Mucosa of rectum (tissue), 2 donors: ENCODE results near the gene MAMSTR.
"Not testable (repeated sequence)": the region's sequence is repeated elsewhere in the genome, so short reads cannot be mapped to it uniquely, and the experiment has no call there.

Experiments
- H3K27ac ChIP-seq, 2 donors: one replicate each; pipeline ENCODE4 v1.7.0; 2013; ENCODE audit warnings: inconsistent platforms in 2 of 2, low read depth in 2 of 2, low read length in 2 of 2
- H3K27me3 ChIP-seq, 2 donors: one replicate each; pipeline ENCODE4 v1.7.0; 2013; ENCODE audit warnings: low read length in 2 of 2; ENCODE audit not compliant: control insufficient read depth in 2 of 2, insufficient read depth in 2 of 2
- H3K36me3 ChIP-seq, 2 donors: one replicate each; pipeline ENCODE4 v1.7.0; 2013; ENCODE audit warnings: low read length in 2 of 2; ENCODE audit not compliant: control insufficient read depth in 2 of 2, insufficient read depth in 2 of 2
- H3K4me1 ChIP-seq, 2 donors: one replicate each; pipeline ENCODE4 v1.7.0; 2013; ENCODE audit warnings: low read length in 2 of 2, mild to moderate bottlenecking in 1 of 2; ENCODE audit not compliant: control insufficient read depth in 2 of 2, insufficient read depth in 2 of 2
- H3K4me3 ChIP-seq, 2 donors: one replicate each; pipeline ENCODE4 v1.7.0; 2013; ENCODE audit warnings: low read length in 2 of 2
- H3K9ac ChIP-seq, 2 donors: one replicate each; pipeline ENCODE4 v1.7.0; 2013; ENCODE audit warnings: low read length in 2 of 2, low read depth in 1 of 2, mild to moderate bottlenecking in 1 of 2
- H3K9me3 ChIP-seq, 2 donors: one replicate each; pipeline ENCODE4 v1.7.0; 2013; ENCODE audit warnings: low read length in 2 of 2; ENCODE audit not compliant: control insufficient read depth in 2 of 2
- donor health status: healthy.
- donor health status: Normal muscosa, but diverticular disease.

MAMSTR gene

GRCh38 chr19:48708471-48708870 is 11.1 kb downstream of the MAMSTR start:
- Histone ChIP-seq H3K27ac (no peak overlapping the region), H3K9ac (no peak overlapping the region), H3K4me1 (peaks cover 7 to 8% of the 10 kb centered on the region in 2 donors), H3K9me3 (peaks cover 0 to 2% of the 10 kb centered on the region in 2 donors), H3K4me3 (no peak overlapping the region), H3K36me3 (peaks cover 7 to 9% of the 10 kb centered on the region in 2 donors), H3K27me3 (no peaks in the 10 kb centered on the region)

- Histone ChIP-seq H3K27me3 (no peaks in the 10 kb centered on the region), H3K36me3 (peaks cover 19% of the 10 kb centered on the region in 2 donors), H3K9ac (no peak overlapping the region), H3K4me1 (no peaks in the 10 kb centered on the region), H3K27ac (no peak overlapping the region), H3K4me3 (no peak overlapping the region), H3K9me3 (no peaks in the 10 kb centered on the region)
Measured at GRCh38 chr19:48705431-48705830, 14.1 kb downstream of the MAMSTR start.

- no peaks in the 10 kb centered on the region for H3K4me1 ChIP-seq
- no peak overlapping the region for H3K27ac ChIP-seq
- H3K27me3 ChIP-seq, result no peaks in the 10 kb centered on the region
- no peak overlapping the region for H3K4me3 ChIP-seq
- H3K9me3 ChIP-seq, result no peaks in the 10 kb centered on the region
- no peak overlapping the region for H3K9ac ChIP-seq
- H3K36me3 ChIP-seq, result peaks cover 19% of the 10 kb centered on the region in 2 donors
Measured at GRCh38 chr19:48703316-48703715, 16.2 kb downstream of the MAMSTR start.

- peaks cover 19% of the 10 kb centered on the region in 2 donors for H3K36me3 ChIP-seq
- no peaks in the 10 kb centered on the region for H3K9me3 ChIP-seq
- no peak overlapping the region for H3K27ac ChIP-seq
- H3K9ac ChIP-seq, result no peak overlapping the region
- H3K27me3 ChIP-seq, result no peaks in the 10 kb centered on the region
- H3K4me3 ChIP-seq, result no peak overlapping the region
- peaks cover 2 to 3% of the 10 kb centered on the region in 2 donors for H3K4me1 ChIP-seq
Measured at GRCh38 chr19:48702701-48703100, 16.8 kb downstream of the MAMSTR start.

- Histone ChIP-seq H3K9ac (peak overlapping the region in 1 of 2 donors; percentile 61), H3K36me3 (peaks cover 6 to 9% of the 10 kb centered on the region in 2 donors), H3K4me1 (peaks cover 5 to 17% of the 10 kb centered on the region in 2 donors), H3K27ac (peak overlapping the region; percentile 39 to 70), H3K27me3 (no peaks in the 10 kb centered on the region), H3K4me3 (no peak overlapping the region), H3K9me3 (no peaks in the 10 kb centered on the region)
Measured at GRCh38 chr19:48698046-48698445, 21.5 kb downstream of the MAMSTR start.

- Histone ChIP-seq H3K27ac (peak overlapping the region; percentile 98 to 99), H3K36me3 (peaks cover 0 to 2% of the 10 kb centered on the region in 2 donors), H3K4me1 (peaks cover 5 to 17% of the 10 kb centered on the region in 2 donors), H3K9ac (peak overlapping the region; percentile 91 to 94), H3K4me3 (peak overlapping the region; percentile 80 to 94), H3K27me3 (no peaks in the 10 kb centered on the region), H3K9me3 (no peaks in the 10 kb centered on the region)
Measured at GRCh38 chr19:48696353-48697010, 23.0 kb downstream of the MAMSTR start.

GRCh38 chr19:48695743-48696352 is 23.7 kb downstream of the MAMSTR start, which contains the start of gene FUT2:
TSS of gene FUT2 (plus strand) at chr19:48695971. CDS start at chr19:48702957, 6,986 bp downstream.
- Histone ChIP-seq H3K27me3 (no peaks in the 10 kb centered on the region), H3K4me1 (peaks cover 5 to 17% of the 10 kb centered on the region in 2 donors), H3K9me3 (no peaks in the 10 kb centered on the region), H3K27ac (peak within 1 kb of the TSS; percentile 98 to 99), H3K36me3 (no peaks in the 10 kb centered on the region), H3K4me3 (peak within 1 kb of the TSS; percentile 80 to 94), H3K9ac (peak within 1 kb of the TSS; percentile 91 to 94)

GRCh38 chr19:48693629-48694028 is 25.9 kb downstream of the MAMSTR start:
- not testable (repeated sequence) for H3K27me3 ChIP-seq, H3K9me3 ChIP-seq, H3K9ac ChIP-seq, H3K27ac ChIP-seq, H3K36me3 ChIP-seq, H3K4me3 ChIP-seq
- peaks cover 5 to 17% of the 10 kb centered on the region in 2 donors for H3K4me1 ChIP-seq

- Histone ChIP-seq H3K4me1 (peaks cover 2 to 3% of the 10 kb centered on the region in 2 donors), H3K9me3 (no peaks in the 10 kb centered on the region), H3K27me3 (no peaks in the 10 kb centered on the region), H3K9ac (no peak overlapping the region), H3K36me3 (no peaks in the 10 kb centered on the region), H3K4me3 (no peak overlapping the region), H3K27ac (no peak overlapping the region)
Measured at GRCh38 chr19:48689449-48689848, 30.1 kb downstream of the MAMSTR start.

- H3K27ac ChIP-seq, result no peak overlapping the region
- no peak overlapping the region for H3K4me3 ChIP-seq
Measured at GRCh38 chr19:48687776-48688175, 31.7 kb downstream of the MAMSTR start.

More at GRCh38 chr19:48687776-48688175, 31.7 kb downstream of the MAMSTR start:
- Histone ChIP-seq H3K36me3 (no peaks in the 10 kb centered on the region), H3K4me1 (peaks cover 3 to 7% of the 10 kb centered on the region in 2 donors), H3K27me3 (no peaks in the 10 kb centered on the region), H3K9ac (no peak overlapping the region), H3K9me3 (no peaks in the 10 kb centered on the region)
